ENCODE data around the gene TANK.
A peak's percentile ranks its signal among the peaks of the same experiment; 100 is the strongest.

Gene TANK, protein sequence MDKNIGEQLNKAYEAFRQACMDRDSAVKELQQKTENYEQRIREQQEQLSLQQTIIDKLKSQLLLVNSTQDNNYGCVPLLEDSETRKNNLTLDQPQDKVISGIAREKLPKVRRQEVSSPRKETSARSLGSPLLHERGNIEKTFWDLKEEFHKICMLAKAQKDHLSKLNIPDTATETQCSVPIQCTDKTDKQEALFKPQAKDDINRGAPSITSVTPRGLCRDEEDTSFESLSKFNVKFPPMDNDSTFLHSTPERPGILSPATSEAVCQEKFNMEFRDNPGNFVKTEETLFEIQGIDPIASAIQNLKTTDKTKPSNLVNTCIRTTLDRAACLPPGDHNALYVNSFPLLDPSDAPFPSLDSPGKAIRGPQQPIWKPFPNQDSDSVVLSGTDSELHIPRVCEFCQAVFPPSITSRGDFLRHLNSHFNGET

DNA sequence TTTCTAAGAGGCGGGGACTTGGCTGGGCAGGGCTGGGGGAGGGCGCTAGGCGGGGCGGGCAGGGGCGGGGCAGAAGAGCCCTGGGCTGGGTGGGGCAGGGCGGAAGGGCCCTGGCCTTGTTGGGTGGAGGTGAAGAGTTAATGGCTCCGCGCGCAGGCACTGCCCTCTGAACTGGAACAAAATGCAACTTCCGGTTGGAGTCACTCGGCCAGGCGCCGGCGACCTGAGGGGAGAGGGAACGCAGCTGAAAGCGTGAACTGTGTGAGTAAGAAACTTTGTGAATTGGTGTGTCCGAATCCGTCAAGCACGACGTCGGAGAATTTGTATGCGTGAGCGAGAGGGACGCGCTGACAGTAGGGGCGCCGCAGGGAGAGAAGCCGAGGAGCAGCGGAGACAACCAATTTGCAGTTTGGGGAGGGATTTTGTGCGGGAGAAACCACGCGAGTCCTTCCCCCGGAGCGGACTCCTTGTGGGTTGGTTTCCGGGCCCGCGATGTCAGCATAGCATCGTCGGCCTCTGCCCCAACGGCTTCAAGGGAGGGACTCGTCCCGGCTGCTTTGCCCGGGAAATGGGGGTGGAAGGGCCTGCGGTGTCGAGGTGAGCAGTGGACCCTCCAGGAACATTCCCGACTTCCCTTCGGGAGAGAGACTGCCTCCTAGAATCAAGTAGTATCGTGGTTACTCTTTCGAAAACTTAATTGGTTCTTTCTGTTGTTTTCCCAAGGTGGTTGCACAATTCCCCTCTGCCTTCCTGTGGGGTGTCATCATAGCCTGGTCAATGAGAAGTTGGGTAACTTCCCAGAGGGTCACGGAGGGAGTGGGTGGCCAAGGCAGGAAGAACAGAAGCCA lies at the start of gene TANK:
Gene TANK, plus strand, starts transcription at position 203 of the 848 bp plus-strand sequence. CDS start 19,235 bp downstream, outside the sequence.
- Mint-ChIP-seq H3K4me1 (ENCODE audit: low read depth) (peaks cover 49% of the 10 kb centered on the region), H3K27ac (peak within 1 kb of the TSS; percentile 100), H3K36me3 (peaks cover 24% of the 10 kb centered on the region), H3K27me3 (no peaks in the 10 kb centered on the region), H3K4me3 (peak within 1 kb of the TSS; percentile 100), H3K9me3 (ENCODE audit: low read depth) (no peaks in the 10 kb centered on the region)

DNA sequence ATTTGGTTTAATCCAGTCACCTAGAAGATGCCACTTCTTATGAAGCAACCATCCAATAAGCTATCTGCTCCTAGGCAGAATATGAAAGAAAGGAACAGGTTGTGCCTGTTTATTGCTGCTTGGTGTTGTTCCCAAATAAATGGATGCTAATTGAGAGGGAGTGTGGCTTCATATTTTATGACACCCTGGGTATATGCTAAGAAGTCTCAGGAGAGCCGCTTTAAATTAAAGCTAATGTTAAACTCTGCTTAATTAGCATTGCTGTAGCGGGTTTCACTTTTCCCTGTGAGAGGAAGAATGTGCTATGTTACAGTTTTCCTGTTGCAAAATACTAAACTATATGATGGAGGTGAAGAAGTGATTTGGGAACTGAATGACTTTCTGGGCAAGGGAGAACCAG lies 48.7 kb upstream of the TANK start:
- no peaks in the 10 kb centered on the region for H3K36me3 Mint-ChIP-seq
- H3K9me3 Mint-ChIP-seq (ENCODE audit: low read depth): no peaks in the 10 kb centered on the region
- H3K4me3 Mint-ChIP-seq: no peak overlapping the region
- H3K27me3 Mint-ChIP-seq: peaks cover 3% of the 10 kb centered on the region
- no peak overlapping the region for H3K27ac Mint-ChIP-seq
- no peaks in the 10 kb centered on the region for H3K4me1 Mint-ChIP-seq (ENCODE audit: low read depth)

DNA sequence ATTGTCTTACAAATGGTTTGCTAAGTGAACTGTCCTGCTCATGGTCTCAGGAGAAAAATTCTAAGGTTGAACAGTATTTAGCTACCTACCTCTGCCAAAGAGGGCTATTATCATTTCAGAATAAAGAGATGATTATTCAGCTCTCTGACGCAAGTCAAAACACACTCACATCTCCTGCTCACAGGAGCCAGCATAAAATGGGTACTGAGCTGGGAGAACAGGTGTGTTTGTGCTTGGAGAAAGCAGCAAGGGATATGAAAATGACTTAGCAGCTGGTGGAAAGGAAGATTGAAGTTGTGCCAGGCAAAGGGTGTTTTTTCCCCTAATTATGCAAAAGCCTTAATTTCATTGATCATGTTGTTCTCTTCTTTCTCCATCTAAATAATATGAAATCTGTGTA lies 47.3 kb upstream of the TANK start:
- Mint-ChIP-seq H3K27ac (no peak overlapping the region), H3K27me3 (peaks cover 3% of the 10 kb centered on the region), H3K36me3 (no peaks in the 10 kb centered on the region), H3K4me3 (no peak overlapping the region), H3K9me3 (ENCODE audit: low read depth) (no peaks in the 10 kb centered on the region), H3K4me1 (ENCODE audit: low read depth) (no peaks in the 10 kb centered on the region)

- no peaks in the 10 kb centered on the region for H3K9me3 Mint-ChIP-seq (ENCODE audit: low read depth)
- no peaks in the 10 kb centered on the region for H3K4me1 Mint-ChIP-seq (ENCODE audit: low read depth)
- no peaks in the 10 kb centered on the region for H3K36me3 Mint-ChIP-seq
- no peak overlapping the region for H3K27ac Mint-ChIP-seq
- peaks cover 3% of the 10 kb centered on the region for H3K27me3 Mint-ChIP-seq
- H3K4me3 Mint-ChIP-seq: no peak overlapping the region
Observed at GRCh38 chr2:161113693-161114575, 46.3 kb upstream of the TANK start.

GRCh38 chr2:161115205-161115604 lies 45.0 kb upstream of the TANK start:
- Mint-ChIP-seq H3K9me3 (ENCODE audit: low read depth) (no peaks in the 10 kb centered on the region), H3K36me3 (no peaks in the 10 kb centered on the region), H3K4me3 (no peak overlapping the region), H3K27me3 (peaks cover 3% of the 10 kb centered on the region), H3K27ac (no peak overlapping the region), H3K4me1 (ENCODE audit: low read depth) (no peaks in the 10 kb centered on the region)

GRCh38 chr2:161115605-161116380 lies 44.4 kb upstream of the TANK start:
- Mint-ChIP-seq H3K27ac (no peak overlapping the region), H3K4me1 (ENCODE audit: low read depth) (no peaks in the 10 kb centered on the region), H3K27me3 (peaks cover 3% of the 10 kb centered on the region), H3K9me3 (ENCODE audit: low read depth) (no peaks in the 10 kb centered on the region), H3K36me3 (no peaks in the 10 kb centered on the region), H3K4me3 (no peak overlapping the region)

DNA sequence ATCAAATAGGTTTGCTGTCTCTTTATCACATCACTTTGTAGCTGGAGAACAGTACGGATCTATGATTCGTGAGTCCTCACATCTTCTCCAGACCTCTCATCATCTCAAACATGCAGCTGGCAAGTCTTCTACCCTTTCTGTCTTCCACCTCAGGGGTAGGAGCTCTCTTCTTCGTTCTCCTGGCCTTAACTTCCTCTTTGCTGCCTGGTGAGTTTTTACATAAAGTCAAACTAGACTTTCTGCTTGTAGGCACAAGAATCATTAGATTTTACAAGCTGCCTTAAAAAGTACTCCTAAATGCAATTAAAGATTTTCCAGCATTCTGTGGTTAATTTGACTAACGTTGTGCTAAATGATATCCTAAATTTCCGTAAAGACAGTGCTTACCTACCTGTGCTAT lies 43.7 kb upstream of the TANK start:
- Mint-ChIP-seq H3K27me3 (peaks cover 3% of the 10 kb centered on the region), H3K36me3 (no peaks in the 10 kb centered on the region), H3K4me1 (ENCODE audit: low read depth) (no peaks in the 10 kb centered on the region), H3K4me3 (no peak overlapping the region), H3K9me3 (ENCODE audit: low read depth) (no peaks in the 10 kb centered on the region), H3K27ac (no peak overlapping the region)

DNA sequence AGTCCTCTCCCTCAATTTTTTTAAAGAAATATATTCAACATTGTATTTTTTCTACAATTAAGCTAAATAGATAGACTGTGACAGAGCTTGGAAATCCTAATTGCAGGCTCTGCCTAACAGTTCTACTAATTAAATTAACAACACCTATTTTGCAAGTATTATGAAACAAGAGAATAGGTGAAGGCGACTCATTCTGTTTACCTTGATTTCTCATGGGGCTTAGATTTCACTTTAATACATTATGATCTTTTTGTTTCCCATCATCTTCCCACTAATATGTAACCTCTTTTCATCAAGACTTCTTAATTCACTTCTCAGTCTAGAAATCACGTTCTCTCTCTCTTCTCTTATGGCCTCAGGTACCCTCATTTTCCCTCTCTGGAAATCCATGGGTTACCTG lies 42.7 kb upstream of the TANK start:
- no peaks in the 10 kb centered on the region for H3K9me3 Mint-ChIP-seq (ENCODE audit: low read depth)
- H3K36me3 Mint-ChIP-seq: no peaks in the 10 kb centered on the region
- no peak overlapping the region for H3K4me3 Mint-ChIP-seq
- no peak overlapping the region for H3K27ac Mint-ChIP-seq
- peaks cover 2% of the 10 kb centered on the region for H3K27me3 Mint-ChIP-seq
- H3K4me1 Mint-ChIP-seq (ENCODE audit: low read depth): no peaks in the 10 kb centered on the region

DNA sequence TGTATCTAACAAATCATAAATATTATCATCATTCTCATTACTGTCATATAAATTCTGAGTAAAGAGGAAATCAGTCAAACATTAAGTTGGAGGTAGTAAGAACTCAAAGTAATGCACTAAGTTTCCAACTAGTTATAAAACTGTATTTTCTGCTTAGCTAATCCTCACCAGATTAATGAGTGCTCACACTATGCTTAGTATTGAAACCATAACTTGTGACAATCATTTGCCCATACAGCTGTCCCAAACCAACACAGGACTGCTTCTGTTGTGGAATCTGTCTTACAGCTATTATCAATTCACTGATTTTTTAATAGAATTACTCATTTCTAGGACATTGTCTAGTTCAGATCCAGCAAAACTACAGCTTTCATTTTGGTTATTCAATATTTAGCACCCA lies 41.5 kb upstream of the TANK start:
- Mint-ChIP-seq H3K4me3 (no peak overlapping the region), H3K27ac (no peak overlapping the region), H3K27me3 (no peaks in the 10 kb centered on the region), H3K4me1 (ENCODE audit: low read depth) (peaks cover 11% of the 10 kb centered on the region), H3K9me3 (ENCODE audit: low read depth) (no peaks in the 10 kb centered on the region), H3K36me3 (no peaks in the 10 kb centered on the region)

DNA sequence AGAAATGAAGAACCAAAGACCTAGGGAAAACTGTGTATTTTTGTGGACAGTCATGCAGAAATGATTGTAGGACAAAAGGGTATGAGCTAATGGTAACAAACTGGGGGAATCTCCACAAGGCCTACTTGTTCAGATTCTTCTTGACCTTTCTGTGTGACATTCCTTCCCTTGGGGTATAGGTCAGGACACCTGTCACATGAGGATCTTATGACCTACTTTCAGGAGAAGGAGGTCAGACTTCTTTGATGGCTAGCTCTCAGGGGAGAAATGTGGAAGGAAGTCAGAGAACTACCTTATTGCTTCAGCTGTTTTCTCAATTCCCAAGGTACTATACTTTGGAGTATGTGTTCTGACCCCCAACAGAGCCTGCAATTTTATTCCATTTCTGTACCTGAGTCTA lies 40.7 kb upstream of the TANK start:
- H3K36me3 Mint-ChIP-seq: no peaks in the 10 kb centered on the region
- no peaks in the 10 kb centered on the region for H3K27me3 Mint-ChIP-seq
- no peaks in the 10 kb centered on the region for H3K9me3 Mint-ChIP-seq (ENCODE audit: low read depth)
- H3K27ac Mint-ChIP-seq: no peak overlapping the region
- peaks cover 13% of the 10 kb centered on the region for H3K4me1 Mint-ChIP-seq (ENCODE audit: low read depth)
- no peak overlapping the region for H3K4me3 Mint-ChIP-seq

- Mint-ChIP-seq H3K4me3 (no peak overlapping the region), H3K9me3 (ENCODE audit: low read depth) (no peaks in the 10 kb centered on the region), H3K27me3 (no peaks in the 10 kb centered on the region), H3K36me3 (no peaks in the 10 kb centered on the region), H3K4me1 (ENCODE audit: low read depth) (peaks cover 13% of the 10 kb centered on the region), H3K27ac (no peak overlapping the region)
Observed at GRCh38 chr2:161120775-161121174, 39.5 kb upstream of the TANK start.

- Mint-ChIP-seq H3K36me3 (no peaks in the 10 kb centered on the region), H3K4me3 (no peak overlapping the region), H3K27ac (no peak overlapping the region), H3K9me3 (ENCODE audit: low read depth) (no peaks in the 10 kb centered on the region), H3K27me3 (no peaks in the 10 kb centered on the region), H3K4me1 (ENCODE audit: low read depth) (peaks cover 13% of the 10 kb centered on the region)
Observed at GRCh38 chr2:161121622-161122021, 38.6 kb upstream of the TANK start.

- Mint-ChIP-seq H3K4me1 (ENCODE audit: low read depth) (peaks cover 13% of the 10 kb centered on the region), H3K4me3 (peak overlapping the region; percentile 15), H3K9me3 (ENCODE audit: low read depth) (no peaks in the 10 kb centered on the region), H3K27me3 (no peaks in the 10 kb centered on the region), H3K27ac (peak overlapping the region; percentile 8), H3K36me3 (no peaks in the 10 kb centered on the region)
Observed at GRCh38 chr2:161122772-161123530, 37.3 kb upstream of the TANK start.

All from activated naive CD8-positive, alpha-beta T cell (primary cell).